Neuronal stem cell (in vitro differentiated cells): ENCODE measurements around the gene KY.

Experiments used
- DNase-seq: peaks from one replicate; pipeline ENCODE4 v3.0.0-alpha.2; 2013; ENCODE audit warnings: low spot score
- H2AFZ ChIP-seq: one replicate; pipeline ENCODE4 v1.6.1; 2013; ENCODE audit warnings: mild to moderate bottlenecking, low read length, inconsistent platforms
- H2AK5ac ChIP-seq: 2 replicates; pipeline ENCODE4 v1.6.1; 2013; ENCODE audit warnings: low read depth, mild to moderate bottlenecking, inconsistent platforms, low read length, moderate library complexity, mixed read lengths
- H2BK120ac ChIP-seq: 2 replicates; pipeline ENCODE4 v1.6.1; 2013; ENCODE audit warnings: low read depth, mild to moderate bottlenecking, inconsistent platforms, low read length, moderate library complexity, mixed read lengths
- H2BK12ac ChIP-seq: one replicate; pipeline ENCODE4 v1.6.1; 2013; ENCODE audit warnings: low read length, inconsistent platforms
- H2BK15ac ChIP-seq: 2 replicates; pipeline ENCODE4 v1.6.1; 2013; ENCODE audit warnings: mild to moderate bottlenecking, low read length, inconsistent platforms, mixed read lengths
- H2BK5ac ChIP-seq: one replicate; pipeline ENCODE4 v1.6.1; 2013; ENCODE audit warnings: inconsistent platforms, mild to moderate bottlenecking, low read length, moderate library complexity
- H3K14ac ChIP-seq: one replicate; pipeline ENCODE4 v1.6.1; 2013; ENCODE audit warnings: low read length, inconsistent platforms
- H3K18ac ChIP-seq: 2 replicates; pipeline ENCODE4 v1.6.1; 2013; ENCODE audit warnings: low read length, inconsistent platforms
- H3K23ac ChIP-seq: 2 replicates; pipeline ENCODE4 v1.6.1; 2013; ENCODE audit warnings: low read depth, mild to moderate bottlenecking, mixed read lengths, low read length, inconsistent platforms; ENCODE audit not compliant: poor library complexity
- H3K27ac ChIP-seq: replicated peaks from 3 replicates; pipeline ENCODE4 v1.5.1; 2013; ENCODE audit warnings: low read length, inconsistent platforms
- H3K27me3 ChIP-seq, 3 experiments: 2 replicates each; pipeline ENCODE4 v1.6.1; 2013; ENCODE audit warnings: low read length in 3 of 3, mild to moderate bottlenecking in 2 of 3, inconsistent platforms in 1 of 3, low read depth in 1 of 3, mixed read lengths in 1 of 3, moderate library complexity in 1 of 3; ENCODE audit not compliant: control insufficient read depth in 3 of 3, insufficient read depth in 3 of 3
- H3K36me3 ChIP-seq, 2 donors: replicated peaks in 1 of 2; 2 replicates each; pipeline ENCODE4 v1.6.1; 2013; ENCODE audit warnings: low read length in 2 of 2; ENCODE audit not compliant: control insufficient read depth in 2 of 2, insufficient read depth in 2 of 2
- H3K4ac ChIP-seq: 2 replicates; pipeline ENCODE4 v1.6.1; 2013; ENCODE audit warnings: inconsistent platforms, mild to moderate bottlenecking, low read length, moderate library complexity
- H3K4me1 ChIP-seq, 2 donors: 1 replicate in 1 of 2; 2 replicates in 1 of 2; pipeline ENCODE4 v1.6.1; 2013; ENCODE audit warnings: low read length in 2 of 2, low read depth in 1 of 2; ENCODE audit not compliant: control insufficient read depth in 2 of 2, insufficient read depth in 1 of 2
- H3K4me2 ChIP-seq: one replicate; pipeline ENCODE4 v1.6.1; 2013; ENCODE audit warnings: mild to moderate bottlenecking, low read length, inconsistent platforms; ENCODE audit not compliant: insufficient read depth, poor library complexity, severe bottlenecking
- H3K4me3 ChIP-seq, 2 donors: 2 replicates each; pipeline ENCODE4 v1.5.1; 2013; ENCODE audit warnings: low read length in 2 of 2, mild to moderate bottlenecking in 2 of 2, inconsistent platforms in 1 of 2, moderate library complexity in 1 of 2
- H3K79me1 ChIP-seq: one replicate; pipeline ENCODE4 v1.6.1; 2013; ENCODE audit warnings: low read depth, mild to moderate bottlenecking, inconsistent platforms, low read length, moderate library complexity
- H3K9ac ChIP-seq: one replicate; pipeline ENCODE4 v1.6.1; 2013; ENCODE audit warnings: mild to moderate bottlenecking, low read depth, low read length, inconsistent platforms; ENCODE audit not compliant: poor library complexity
- H3K9me3 ChIP-seq, 2 donors: replicated peaks in 1 of 2; 2 replicates each; pipeline versions ENCODE3 to v1.6.1; 2013; ENCODE audit warnings: low read length in 2 of 2, mild to moderate bottlenecking in 2 of 2, inconsistent platforms in 1 of 2, low read depth in 1 of 2, mixed read lengths in 1 of 2, moderate library complexity in 1 of 2; ENCODE audit not compliant: control insufficient read depth in 2 of 2, insufficient read depth in 1 of 2
- H4K8ac ChIP-seq: one replicate; pipeline ENCODE4 v1.6.1; 2013; ENCODE audit warnings: low read depth, mild to moderate bottlenecking, inconsistent platforms, low read length, moderate library complexity
- H4K91ac ChIP-seq: one replicate; pipeline ENCODE4 v1.6.1; 2013; ENCODE audit warnings: low read length, low read depth, mild to moderate bottlenecking, inconsistent platforms; ENCODE audit not compliant: poor library complexity
- WGBS, 2 donors: extraction: QIAGEN DNeasy Blood & Tissue Kit; methylation state at CpG; one replicate each; pipeline ENCODE4 v1.1.7; 2013; ENCODE audit warnings: missing lambda C conversion rate in 2 of 2, mixed read lengths in 1 of 2; ENCODE audit not compliant: insufficient read length in 2 of 2, insufficient replicate concordance in 1 of 2; ENCODE audit errors: extremely low coverage in 2 of 2; 5-methylcytosine and 5-hydroxymethylcytosine counted together

Gene KY

GRCh38 chr3:134592806-134593205 lies 58.0 kb downstream of the KY start:
- Histone ChIP-seq H3K4me2 (no peak overlapping the region), H3K14ac (no peak overlapping the region), H3K4ac (no peak overlapping the region), H3K23ac (no peak overlapping the region), H3K18ac (no peak overlapping the region), H4K91ac (no peak overlapping the region), H2BK15ac (no peak overlapping the region), H3K4me3 (no peak overlapping the region), H2AK5ac (no peak overlapping the region), H3K9ac (no peak overlapping the region), H2BK5ac (no peak overlapping the region), H2AFZ (no peak overlapping the region), H4K8ac (no peak overlapping the region), H3K27me3 (no peaks in the 10 kb centered on the region), H2BK12ac (no peak overlapping the region), H3K4me1 (no peaks in the 10 kb centered on the region), H3K79me1 (no peaks in the 10 kb centered on the region), H2BK120ac (no peak overlapping the region), H3K36me3 (no peaks in the 10 kb centered on the region), H3K27ac (no peak overlapping the region), H3K9me3 (peaks cover 0 to 2% of the 10 kb centered on the region in 2 donors)
- DNase-seq: no peak
- no CpG with 5 or more reads among the region's 5 CpGs for WGBS, 2 donors

DNA sequence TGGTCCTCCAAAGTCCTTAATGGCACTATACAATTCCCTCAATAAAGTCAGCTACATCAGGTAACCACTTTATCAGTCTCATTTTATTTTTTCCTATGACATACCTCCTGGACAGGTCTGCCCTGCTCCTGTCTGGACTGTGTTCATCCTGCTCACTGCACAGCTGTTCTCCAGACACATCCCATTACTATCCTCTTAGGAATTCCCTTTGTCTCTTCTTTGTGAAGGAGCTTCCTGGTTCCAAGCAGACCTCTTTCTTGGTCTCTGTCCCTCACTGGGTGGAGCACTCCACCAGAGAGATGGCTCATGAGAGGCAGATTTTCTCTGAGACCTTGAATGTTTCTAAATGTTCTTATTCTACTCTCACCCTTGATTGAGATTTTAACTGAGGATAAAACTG lies 60.1 kb downstream of the KY start:
- peaks cover 0 to 2% of the 10 kb centered on the region in 2 donors for H3K9me3 ChIP-seq
- DNase-seq: no peak
- no peak overlapping the region for H3K4me3 ChIP-seq
- no peak overlapping the region for H2AFZ ChIP-seq
- no peaks in the 10 kb centered on the region for H3K36me3 ChIP-seq
- H3K9ac ChIP-seq: no peak overlapping the region
- no peak overlapping the region for H2BK120ac ChIP-seq
- no peak overlapping the region for H2BK5ac ChIP-seq
- H2AK5ac ChIP-seq: no peak overlapping the region
- no peak overlapping the region for H3K4ac ChIP-seq
- no peak overlapping the region for H3K27ac ChIP-seq
- H3K23ac ChIP-seq: no peak overlapping the region
- H2BK15ac ChIP-seq: no peak overlapping the region
- H4K91ac ChIP-seq: no peak overlapping the region
- no peak overlapping the region for H3K18ac ChIP-seq
- no peak overlapping the region for H3K14ac ChIP-seq
- H3K79me1 ChIP-seq: no peaks in the 10 kb centered on the region
- H3K4me1 ChIP-seq: no peaks in the 10 kb centered on the region
- H3K27me3 ChIP-seq: no peaks in the 10 kb centered on the region
- H3K4me2 ChIP-seq: no peak overlapping the region
- H4K8ac ChIP-seq: no peak overlapping the region
- H2BK12ac ChIP-seq: no peak overlapping the region

- Histone ChIP-seq H4K8ac (no peak overlapping the region), H2BK5ac (no peak overlapping the region), H2AFZ (no peak overlapping the region), H3K4me2 (no peak overlapping the region), H2BK12ac (no peak overlapping the region), H3K4me3 (no peak overlapping the region), H3K9ac (no peak overlapping the region), H2AK5ac (no peak overlapping the region), H3K79me1 (no peaks in the 10 kb centered on the region), H3K4ac (no peak overlapping the region), H2BK15ac (no peak overlapping the region), H3K27ac (no peak overlapping the region), H3K18ac (no peak overlapping the region), H3K23ac (no peak overlapping the region), H3K14ac (no peak overlapping the region), H4K91ac (no peak overlapping the region), H2BK120ac (no peak overlapping the region), H3K27me3 (no peaks in the 10 kb centered on the region), H3K36me3 (no peaks in the 10 kb centered on the region), H3K9me3 (no peaks in the 10 kb centered on the region), H3K4me1 (no peaks in the 10 kb centered on the region)
- WGBS, 2 donors: no CpG with 5 or more reads among the region's 3 CpGs
- DNase-seq: no peak
Measured at GRCh38 chr3:134579141-134579665, 71.6 kb downstream of the KY start.

GRCh38 chr3:134576831-134577230 lies 74.0 kb downstream of the KY start:
- Histone ChIP-seq H3K4me3 (no peak overlapping the region), H4K8ac (no peak overlapping the region), H2BK15ac (no peak overlapping the region), H2AK5ac (no peak overlapping the region), H2AFZ (no peak overlapping the region), H3K18ac (no peak overlapping the region), H2BK120ac (no peak overlapping the region), H3K27me3 (no peaks in the 10 kb centered on the region), H3K27ac (no peak overlapping the region), H3K9ac (no peak overlapping the region), H3K23ac (no peak overlapping the region), H2BK5ac (no peak overlapping the region), H3K36me3 (no peaks in the 10 kb centered on the region), H3K79me1 (no peaks in the 10 kb centered on the region), H3K9me3 (no peaks in the 10 kb centered on the region), H3K14ac (no peak overlapping the region), H2BK12ac (no peak overlapping the region), H3K4me1 (no peaks in the 10 kb centered on the region), H3K4me2 (no peak overlapping the region), H4K91ac (no peak overlapping the region), H3K4ac (no peak overlapping the region)
- no CpG with 5 or more reads among the region's 3 CpGs for WGBS, 2 donors
- no peak for DNase-seq
